Endothelial cell of umbilical vein (primary cell): ENCODE measurements around the gene PITPNB.

ENCODE experiments used
- CTCF ChIP-seq, 2 donors: IDR thresholded peaks; 1 replicate in 1 of 2; 2 replicates in 1 of 2; pipeline ENCODE4 v1.5.1; 2011; ENCODE audit warnings: low read length in 2 of 2, mild to moderate bottlenecking in 2 of 2, moderate library complexity in 2 of 2, control low read depth in 1 of 2, inconsistent platforms in 1 of 2, low read depth in 1 of 2; ENCODE audit not compliant: insufficient read depth in 1 of 2; ENCODE audit errors: extremely low read depth in 1 of 2
- EZH2 ChIP-seq: IDR thresholded peaks from 2 replicates; pipeline ENCODE4 v1.6.1; 2012; ENCODE audit warnings: borderline replicate concordance, low read depth, mild to moderate bottlenecking, moderate library complexity, low read length, inconsistent platforms; ENCODE audit not compliant: severe bottlenecking
- JUN ChIP-seq: IDR thresholded peaks from 2 replicates; pipeline ENCODE4 v1.6.1; 2011; ENCODE audit warnings: borderline replicate concordance, low read depth; ENCODE audit not compliant: insufficient read length, insufficient read depth
- MAX ChIP-seq: IDR thresholded peaks from 2 replicates; pipeline ENCODE4 v1.6.1; 2011; ENCODE audit not compliant: insufficient read depth, insufficient read length
- POLR2A ChIP-seq: IDR thresholded peaks from 2 replicates; pipeline ENCODE4 v1.6.1; 2012; ENCODE audit warnings: low read depth, mild to moderate bottlenecking, control low read depth, low read length
- POLR2AphosphoS5 ChIP-seq: IDR thresholded peaks from 2 replicates; pipeline ENCODE4 v1.6.1; 2012; ENCODE audit warnings: low read depth, mild to moderate bottlenecking, control low read depth, low read length, moderate library complexity; ENCODE audit not compliant: insufficient read depth

- TF ChIP-seq EZH2 (no peak), POLR2AphosphoS5 (no peak), CTCF (IDR thresholded peaks at IDR 0.05; ENCODE audit: extremely low read depth in 1 of 2, insufficient read depth in 1 of 2, low read depth in 1 of 2, low read length in 2 of 2) (no peak), MAX (no peak), JUN (no peak), POLR2A (no peak)
These were observed 69.0 kb downstream of the PITPNB start for GRCh38 chr22:27850000-27850521.
